Measurements from ENCODE around the gene SND1. TPM values are rescaled to one million over a fixed set of nuclear protein-coding genes. Genes with fewer than 3 reads are reported as not detected.

Gene SND1
- total and polyA plus RNA-seq, 2 donors (not counting 1 experiment from before 2014, with no cell fraction given), result 137 to 174 TPM

- Histone ChIP-seq H3K36me3 (ENCODE audit: control insufficient read depth, insufficient read depth, low read length) (peaks cover 2% of the 10 kb centered on the region), H3K4me1 (ENCODE audit: control insufficient read depth, extremely low read depth, insufficient read depth, low read length) (no peaks in the 10 kb centered on the region), H3K27me3 (ENCODE audit: control insufficient read depth, insufficient read depth, low read length) (no peaks in the 10 kb centered on the region), H3K79me2 (ENCODE audit: control insufficient read depth, insufficient read depth, low read length) (peaks cover 8% of the 10 kb centered on the region), H4K20me1 (ENCODE audit: control insufficient read depth, extremely low read depth, insufficient read depth, low read length) (no peaks in the 10 kb centered on the region), H3K9me3 (ENCODE audit: control insufficient read depth, insufficient read depth, low read depth, low read length) (no peaks in the 10 kb centered on the region), H3K4me3 (replicated peaks in 1 of 4; ENCODE audit: control extremely low read depth in 1 of 4, insufficient read depth in 1 of 4, low read depth in 3 of 4, low read length in 4 of 4) (no peak overlapping the region), H2AFZ (ENCODE audit: low read length) (no peak overlapping the region), H3K9ac (ENCODE audit: insufficient read depth, low read length) (no peak overlapping the region), H3K27ac (ENCODE audit: insufficient read depth, low read length) (no peak overlapping the region), H3K4me2 (ENCODE audit: extremely low read depth, insufficient read depth, low read length) (no peak overlapping the region)
- no peak for TF ChIP-seq EZH2 (IDR thresholded peaks at IDR 0.05; ENCODE audit: low read length, missing control alignments)
- TF ChIP-seq CTCF (conservative IDR thresholded peaks at IDR 0.05 in 1 of 2, IDR thresholded peaks at IDR 0.05 in 1 of 2; ENCODE audit: low read depth in 1 of 2, low read length in 2 of 2), result no peak
- DNase-seq (ENCODE audit: low read depth in 2 of 2), result no peak
Measured at GRCh38 chr7:127732306-127732705, 80.3 kb downstream of the SND1 start.

GRCh38 chr7:127733986-127734385, 82.0 kb downstream of the SND1 start:
- H3K9ac ChIP-seq (ENCODE audit: insufficient read depth, low read length), result no peak overlapping the region
- TF ChIP-seq CTCF (conservative IDR thresholded peaks at IDR 0.05 in 1 of 2, IDR thresholded peaks at IDR 0.05 in 1 of 2; ENCODE audit: low read depth in 1 of 2, low read length in 2 of 2), result no peak
- TF ChIP-seq EZH2 (IDR thresholded peaks at IDR 0.05; ENCODE audit: low read length, missing control alignments), result no peak
- no peaks in the 10 kb centered on the region for H3K4me1 ChIP-seq (ENCODE audit: control insufficient read depth, extremely low read depth, insufficient read depth, low read length)
- H3K79me2 ChIP-seq (ENCODE audit: control insufficient read depth, insufficient read depth, low read length), result peaks cover 11% of the 10 kb centered on the region
- H3K27me3 ChIP-seq (ENCODE audit: control insufficient read depth, insufficient read depth, low read length), result no peaks in the 10 kb centered on the region
- H3K36me3 ChIP-seq (ENCODE audit: control insufficient read depth, insufficient read depth, low read length), result peaks cover 3% of the 10 kb centered on the region
- H3K4me2 ChIP-seq (ENCODE audit: extremely low read depth, insufficient read depth, low read length), result no peak overlapping the region
- H2AFZ ChIP-seq (ENCODE audit: low read length), result no peak overlapping the region
- no peaks in the 10 kb centered on the region for H3K9me3 ChIP-seq (ENCODE audit: control insufficient read depth, insufficient read depth, low read depth, low read length)
- H3K27ac ChIP-seq (ENCODE audit: insufficient read depth, low read length), result no peak overlapping the region
- peak in 1 of 2 donors; percentile 27 for DNase-seq (ENCODE audit: low read depth in 2 of 2)
- H4K20me1 ChIP-seq (ENCODE audit: control insufficient read depth, extremely low read depth, insufficient read depth, low read length), result no peaks in the 10 kb centered on the region
- H3K4me3 ChIP-seq (replicated peaks in 1 of 4; ENCODE audit: control extremely low read depth in 1 of 4, insufficient read depth in 1 of 4, low read depth in 3 of 4, low read length in 4 of 4), result no peak overlapping the region

- no peaks in the 10 kb centered on the region for H3K4me1 ChIP-seq (ENCODE audit: control insufficient read depth, extremely low read depth, insufficient read depth, low read length)
- H3K36me3 ChIP-seq (ENCODE audit: control insufficient read depth, insufficient read depth, low read length), result peaks cover 3% of the 10 kb centered on the region
- H3K9ac ChIP-seq (ENCODE audit: insufficient read depth, low read length), result no peak overlapping the region
- H3K79me2 ChIP-seq (ENCODE audit: control insufficient read depth, insufficient read depth, low read length), result peaks cover 11% of the 10 kb centered on the region
- H3K4me3 ChIP-seq (replicated peaks in 1 of 4; ENCODE audit: control extremely low read depth in 1 of 4, insufficient read depth in 1 of 4, low read depth in 3 of 4, low read length in 4 of 4), result no peak overlapping the region
- H3K9me3 ChIP-seq (ENCODE audit: control insufficient read depth, insufficient read depth, low read depth, low read length), result no peaks in the 10 kb centered on the region
- no peak for DNase-seq (ENCODE audit: low read depth in 2 of 2)
- H3K4me2 ChIP-seq (ENCODE audit: extremely low read depth, insufficient read depth, low read length), result no peak overlapping the region
- no peaks in the 10 kb centered on the region for H3K27me3 ChIP-seq (ENCODE audit: control insufficient read depth, insufficient read depth, low read length)
- TF ChIP-seq EZH2 (IDR thresholded peaks at IDR 0.05; ENCODE audit: low read length, missing control alignments) (no peak), CTCF (conservative IDR thresholded peaks at IDR 0.05 in 1 of 2, IDR thresholded peaks at IDR 0.05 in 1 of 2; ENCODE audit: low read depth in 1 of 2, low read length in 2 of 2) (no peak)
- H3K27ac ChIP-seq (ENCODE audit: insufficient read depth, low read length), result no peak overlapping the region
- no peaks in the 10 kb centered on the region for H4K20me1 ChIP-seq (ENCODE audit: control insufficient read depth, extremely low read depth, insufficient read depth, low read length)
- no peak overlapping the region for H2AFZ ChIP-seq (ENCODE audit: low read length)
Measured at GRCh38 chr7:127736511-127736910, 84.5 kb downstream of the SND1 start.
